D721Med (cell line): Measurements from ENCODE around the gene TFDP1.

Source experiments
- DNase-seq: peaks from one replicate; pipeline ENCODE4 v3.0.0; 2011; ENCODE audit warnings: low spot score; ENCODE audit not compliant: insufficient read length
- FAIRE-seq: peaks from 2 replicates; lab custom pipeline; 2011; peaks lifted over from hg19 to GRCh38; lab: Jason Lieb, UNC
- TF ChIP-seq, protein P1 (sequence below): IDR thresholded peaks from 2 replicates; pipeline ENCODE4 v1.5.1; 2012; ENCODE audit warnings: mild to moderate bottlenecking, control low read depth; ENCODE audit not compliant: insufficient read depth; ENCODE audit errors: missing control alignments

The TFDP1 gene

DNA sequence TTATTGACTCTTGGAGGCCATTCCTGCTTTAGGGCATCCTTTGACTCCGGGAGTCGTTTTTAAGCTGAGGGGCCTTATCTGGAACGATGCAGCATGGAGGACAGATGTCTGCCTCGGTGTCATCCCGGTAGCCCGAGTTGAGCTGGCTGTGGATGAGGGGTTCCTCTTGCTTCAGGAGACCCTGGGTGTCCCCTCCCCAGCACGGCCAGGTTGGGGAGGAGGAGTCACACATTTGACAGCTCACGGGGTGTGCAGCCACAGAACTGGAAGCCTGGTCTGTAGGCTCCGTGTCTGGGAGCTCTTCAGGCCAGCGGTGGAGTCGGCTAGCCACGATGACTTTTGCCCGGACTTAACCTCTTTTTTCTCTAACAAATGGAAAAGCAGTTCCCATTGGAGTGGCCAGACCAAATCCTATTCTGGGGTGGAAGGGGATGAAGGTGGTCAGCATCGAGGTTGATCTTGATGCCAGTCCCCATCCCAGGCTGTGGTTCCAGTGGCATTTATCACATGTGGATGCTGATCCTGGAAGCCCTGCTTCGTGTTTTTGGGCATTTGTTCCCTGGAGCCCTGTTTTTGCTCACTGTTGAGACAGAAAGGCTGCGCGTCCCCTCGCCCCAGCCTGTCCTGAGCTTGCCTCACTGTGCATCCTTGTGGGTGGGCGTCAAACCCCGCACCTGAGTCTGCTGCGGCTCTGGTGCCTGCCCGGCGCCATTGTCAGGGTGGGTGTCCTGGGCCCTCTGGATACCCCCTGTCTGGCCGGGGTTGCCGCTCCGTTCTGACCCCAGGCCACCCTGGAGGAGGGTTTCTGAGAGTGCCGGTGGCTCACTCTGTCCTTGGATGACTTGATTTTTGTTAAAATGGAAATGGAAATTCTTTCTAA, 12.0 kb downstream of the TFDP1 start:
- TF ChIP-seq, protein P1, sequence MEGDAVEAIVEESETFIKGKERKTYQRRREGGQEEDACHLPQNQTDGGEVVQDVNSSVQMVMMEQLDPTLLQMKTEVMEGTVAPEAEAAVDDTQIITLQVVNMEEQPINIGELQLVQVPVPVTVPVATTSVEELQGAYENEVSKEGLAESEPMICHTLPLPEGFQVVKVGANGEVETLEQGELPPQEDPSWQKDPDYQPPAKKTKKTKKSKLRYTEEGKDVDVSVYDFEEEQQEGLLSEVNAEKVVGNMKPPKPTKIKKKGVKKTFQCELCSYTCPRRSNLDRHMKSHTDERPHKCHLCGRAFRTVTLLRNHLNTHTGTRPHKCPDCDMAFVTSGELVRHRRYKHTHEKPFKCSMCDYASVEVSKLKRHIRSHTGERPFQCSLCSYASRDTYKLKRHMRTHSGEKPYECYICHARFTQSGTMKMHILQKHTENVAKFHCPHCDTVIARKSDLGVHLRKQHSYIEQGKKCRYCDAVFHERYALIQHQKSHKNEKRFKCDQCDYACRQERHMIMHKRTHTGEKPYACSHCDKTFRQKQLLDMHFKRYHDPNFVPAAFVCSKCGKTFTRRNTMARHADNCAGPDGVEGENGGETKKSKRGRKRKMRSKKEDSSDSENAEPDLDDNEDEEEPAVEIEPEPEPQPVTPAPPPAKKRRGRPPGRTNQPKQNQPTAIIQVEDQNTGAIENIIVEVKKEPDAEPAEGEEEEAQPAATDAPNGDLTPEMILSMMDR = no peak
- no peak for DNase-seq
- no peak for FAIRE-seq

DNA sequence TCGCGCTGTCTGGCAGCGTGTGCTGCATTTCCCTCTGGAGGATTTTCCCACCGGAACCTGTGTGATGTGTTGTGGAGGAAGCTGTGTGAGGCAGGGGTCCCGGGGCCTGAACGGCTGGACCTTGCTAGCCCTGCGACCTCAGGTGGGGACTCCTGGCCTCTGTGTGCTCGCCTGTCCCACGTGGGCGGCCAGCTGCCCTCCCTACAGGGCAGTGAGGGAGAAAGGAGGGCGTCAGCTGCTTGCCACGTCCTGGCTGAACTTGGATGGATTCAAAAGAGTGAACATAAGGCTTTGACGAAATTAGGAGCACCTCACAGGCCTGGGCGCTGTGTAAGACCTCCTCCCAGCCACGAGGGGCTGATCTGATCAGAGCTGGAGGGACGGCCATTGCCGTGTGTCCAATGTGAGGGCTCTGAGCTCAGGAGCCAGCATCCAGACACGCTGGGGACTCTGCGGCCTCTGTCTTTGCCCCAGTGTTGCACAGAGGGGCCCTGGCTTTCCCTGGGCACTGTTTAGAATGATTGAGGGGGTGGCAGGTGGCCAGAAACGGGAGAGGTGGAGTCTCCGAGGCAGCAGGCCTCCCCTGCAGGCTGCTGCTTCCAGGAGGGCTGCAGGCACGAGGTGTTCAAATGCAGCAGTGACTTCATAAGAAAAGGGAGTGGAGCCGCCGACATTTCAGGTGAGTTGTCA, 13.0 kb downstream of the TFDP1 start:
- TF ChIP-seq, protein P1 = no peak
- no peak for FAIRE-seq
- DNase-seq = no peak

DNA sequence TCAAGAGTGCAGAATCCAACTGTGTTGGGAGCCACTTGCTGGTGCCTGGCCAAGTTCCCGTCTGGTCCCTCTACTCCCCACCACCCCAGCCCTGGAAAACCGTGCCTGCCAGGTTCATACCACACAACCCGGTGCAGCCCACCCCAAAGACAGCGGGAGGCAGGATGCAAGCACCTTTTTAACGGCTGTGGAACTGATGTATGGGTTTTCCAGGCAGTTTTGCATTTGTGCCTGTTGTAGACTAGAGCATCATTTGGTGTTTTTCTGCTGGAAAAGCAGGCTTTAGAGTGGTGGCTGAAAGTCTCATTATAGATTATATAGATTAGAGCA, 13.5 kb downstream of the TFDP1 start:
- TF ChIP-seq, protein P1 = no peak
- DNase-seq = no peak
- FAIRE-seq = no peak

DNA sequence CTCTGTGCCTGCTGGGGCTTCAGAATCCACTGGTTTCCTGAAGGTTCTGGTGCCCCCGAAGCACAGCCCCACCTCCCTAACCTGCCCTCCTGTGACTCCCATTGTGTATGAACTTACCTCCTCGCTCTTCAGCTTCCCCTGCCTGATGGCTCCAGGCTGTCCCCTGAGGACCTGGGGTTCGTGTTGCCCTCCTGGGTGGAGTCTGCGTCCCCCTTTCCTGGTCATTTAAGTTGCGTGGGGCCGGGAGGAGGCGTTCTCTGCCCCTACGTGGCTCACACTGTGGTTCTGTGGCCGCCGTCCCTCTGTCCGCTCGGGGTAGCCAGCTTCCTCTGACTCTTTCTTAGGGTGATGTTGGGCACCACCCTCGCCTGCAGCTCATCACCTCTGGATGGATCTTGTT, 13.9 kb downstream of the TFDP1 start:
- DNase-seq (no peak), FAIRE-seq (no peak)
- TF ChIP-seq, protein P1 = no peak

DNA sequence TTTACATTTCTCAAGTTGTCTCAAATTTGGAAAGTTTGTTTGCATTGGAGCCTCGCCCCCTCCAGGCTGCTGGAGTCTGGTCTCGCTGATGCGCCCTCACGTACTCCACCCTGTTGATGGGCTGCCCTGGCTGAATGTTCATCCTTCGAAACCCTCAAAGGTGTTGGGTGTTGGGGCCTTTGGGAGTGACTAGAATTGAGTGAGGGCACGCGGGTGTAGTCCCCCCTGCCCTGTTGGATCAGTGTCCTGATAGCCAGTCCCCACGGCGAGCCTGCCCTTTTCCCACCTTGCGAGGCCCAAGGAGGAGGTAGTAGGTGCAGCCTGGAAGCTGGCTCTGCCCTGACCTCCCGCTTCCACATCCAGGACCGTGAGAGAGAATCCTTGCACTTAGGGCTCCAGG, 14.8 kb downstream of the TFDP1 start:
- FAIRE-seq = no peak
- DNase-seq = no peak
- TF ChIP-seq, protein P1 = no peak

DNA sequence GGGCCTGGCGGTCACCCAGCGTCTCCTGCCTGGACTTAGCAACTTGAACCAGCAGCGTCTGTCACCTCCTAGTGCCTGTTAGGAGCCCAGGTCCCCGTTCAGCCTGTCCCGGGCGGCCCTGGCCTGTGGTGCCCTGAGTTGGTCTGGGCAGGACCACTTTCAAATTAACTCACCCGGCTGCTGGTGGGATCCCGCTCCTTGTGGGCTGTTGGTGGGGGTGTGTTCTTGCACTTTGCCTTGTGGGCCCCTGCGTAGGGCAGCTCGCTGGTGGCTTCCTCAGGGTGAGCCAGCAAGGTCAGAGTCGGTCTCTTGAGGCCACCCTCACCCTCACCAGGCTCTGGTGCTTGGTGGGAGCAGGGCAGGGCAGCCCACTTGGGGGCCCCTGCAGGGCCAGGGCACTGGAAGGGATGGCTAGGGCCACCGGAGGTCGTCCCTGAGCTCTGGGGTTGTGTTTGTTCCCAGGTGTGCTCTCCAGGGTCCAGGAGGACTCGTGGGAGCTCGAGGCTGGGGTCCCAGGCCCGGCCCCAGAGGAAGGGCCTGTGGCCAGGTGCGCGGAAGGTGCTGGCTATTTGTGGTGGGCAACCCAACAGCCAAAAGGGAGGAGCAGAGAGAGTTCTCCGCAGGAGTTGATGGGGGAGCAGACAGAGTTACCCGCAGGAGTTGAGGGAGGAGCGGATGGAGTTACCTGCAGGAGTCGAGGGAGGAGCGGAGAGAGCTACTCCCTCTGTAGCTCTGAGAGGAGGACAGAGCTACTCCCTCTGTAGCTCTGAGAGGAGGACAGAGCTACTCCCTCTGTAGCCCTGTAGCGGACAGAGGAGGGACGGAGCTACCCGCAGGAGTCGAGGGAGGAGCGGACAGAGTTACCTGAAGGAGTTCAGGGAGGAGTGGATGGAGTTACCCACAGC, 16.9 kb downstream of the TFDP1 start:
- TF ChIP-seq, protein P1 = no peak
- no peak for DNase-seq
- FAIRE-seq = no peak
